K562 (cell line): Measurements from ENCODE around the gene DYRK1A. TPM values are rescaled to one million over a fixed set of nuclear protein-coding genes. Genes with fewer than 3 reads are reported as not detected.

ENCODE experiments used
- ARID3A ChIP-seq: IDR thresholded peaks from 2 replicates; pipeline ENCODE4 v1.6.1; 2012; ENCODE audit warnings: low read depth, low read length, improper control_type of control experiment, borderline replicate concordance
- ATF3 ChIP-seq, 2 experiments: fragments of 450-650 bp in 1 of 2; sonication (generic) in 1 of 2; formaldehyde crosslinking in 1 of 2; IDR thresholded peaks in 1 of 2; conservative IDR thresholded peaks in 1 of 2; 2 replicates each; pipeline versions ENCODE4 v1.6.1 to v1.8.1; 2016 to 2023; ENCODE audit warnings: mild to moderate bottlenecking in 2 of 2, moderate library complexity in 2 of 2, inconsistent platforms in 1 of 2, missing genetic modification reagents in 1 of 2
- BRF1 ChIP-seq: IDR thresholded peaks from 3 replicates; pipeline ENCODE4 v1.6.1; 2011; ENCODE audit warnings: borderline replicate concordance, mild to moderate bottlenecking; ENCODE audit not compliant: insufficient read length; ENCODE audit errors: extremely low read depth
- CBFB ChIP-seq: sonication (generic); formaldehyde crosslinking; IDR thresholded peaks from 2 replicates; pipeline ENCODE4 v1.4.0; 2020; ENCODE audit warnings: mild to moderate bottlenecking, missing genetic modification reagents
- CEBPZ ChIP-seq: fragments of 150-350 bp; IDR thresholded peaks from 2 replicates; pipeline ENCODE4 v1.6.1; 2014; ENCODE audit warnings: low read depth, mild to moderate bottlenecking, low read length, borderline replicate concordance
- CHD1 ChIP-seq: fragments of 200-600 bp; sonication (generic); IDR thresholded peaks from one replicate; pipeline ENCODE4 v1.6.1; 2012; ENCODE audit warnings: mild to moderate bottlenecking, moderate library complexity, low read length, inconsistent platforms
- CHD4 ChIP-seq: fragments of 200-600 bp; sonication (generic); IDR thresholded peaks from 3 replicates; pipeline ENCODE4 v1.6.1; 2012; ENCODE audit warnings: low read depth, mild to moderate bottlenecking, mixed read lengths, low read length, inconsistent platforms; ENCODE audit not compliant: insufficient read depth, insufficient replicate concordance, poor library complexity, severe bottlenecking
- EP300 ChIP-seq: IDR thresholded peaks from 2 replicates; pipeline ENCODE4 v1.6.1; 2012; ENCODE audit warnings: low read length, improper control_type of control experiment
- FOS ChIP-seq: IDR thresholded peaks from 3 replicates; pipeline ENCODE4 v1.6.1; 2011; ENCODE audit not compliant: insufficient read length; ENCODE audit errors: extremely low read depth
- FOXA1 ChIP-seq: fragments of 450-650 bp; IDR thresholded peaks from 2 replicates; pipeline ENCODE4 v1.6.1; 2016; ENCODE audit warnings: mild to moderate bottlenecking, borderline replicate concordance
- FOXO4 ChIP-seq: fragments of 450-650 bp; formaldehyde crosslinking; IDR thresholded peaks from 2 replicates; pipeline ENCODE4 v1.4.0; 2020; ENCODE audit warnings: mild to moderate bottlenecking, moderate library complexity
- GABPB1 ChIP-seq: sonication (generic); formaldehyde crosslinking; IDR thresholded peaks from 2 replicates; pipeline ENCODE4 v1.8.0; 2022; ENCODE audit warnings: mild to moderate bottlenecking, missing genetic modification reagents
- MAZ ChIP-seq, 2 experiments: fragments of 450-650 bp in 1 of 2; sonication (generic) in 1 of 2; formaldehyde crosslinking; IDR thresholded peaks in 1 of 2; conservative IDR thresholded peaks in 1 of 2; 2 replicates each; pipeline versions ENCODE4 v1.4.0 to v1.5.0; 2020; ENCODE audit warnings: mild to moderate bottlenecking in 1 of 2, missing genetic modification reagents in 1 of 2
- MYBL2 ChIP-seq, 2 experiments: fragments of 450-650 bp in 1 of 2; sonication (generic) in 1 of 2; formaldehyde crosslinking in 1 of 2; IDR thresholded peaks; 2 replicates each; pipeline versions ENCODE4 v1.6.1 to v1.8.1; 2017 to 2022; ENCODE audit warnings: borderline replicate concordance in 1 of 2, inconsistent platforms in 1 of 2, low read depth in 1 of 2, mild to moderate bottlenecking in 1 of 2, missing genetic modification reagents in 1 of 2, moderate library complexity in 1 of 2
- NRF1 ChIP-seq, 2 experiments: fragments of 450-650 bp; IDR thresholded peaks in 1 of 2; conservative IDR thresholded peaks in 1 of 2; 2 replicates each; pipeline ENCODE4 v1.6.1; 2014; ENCODE audit warnings: mild to moderate bottlenecking in 2 of 2
- PHF20 ChIP-seq: fragments of 450-650 bp; IDR thresholded peaks from 2 replicates; pipeline ENCODE4 v1.6.1; 2018; ENCODE audit not compliant: partially characterized antibody
- POLR2G ChIP-seq: fragments of 200-400 bp; formaldehyde crosslinking; IDR thresholded peaks from 2 replicates; pipeline ENCODE4 v1.6.1; 2017; ENCODE audit warnings: low read depth, mild to moderate bottlenecking, antibody characterized with exemption, low read length, moderate library complexity
- SP1 ChIP-seq: sonication (generic); formaldehyde crosslinking; IDR thresholded peaks from 2 replicates; pipeline ENCODE4 v1.8.1; 2022; ENCODE audit warnings: mild to moderate bottlenecking, missing genetic modification reagents
- ZNF143 ChIP-seq: sonication (generic); formaldehyde crosslinking; IDR thresholded peaks from 2 replicates; pipeline ENCODE4 v1.9.0; 2022; ENCODE audit warnings: mild to moderate bottlenecking, missing genetic modification reagents
- ZNF282 ChIP-seq: sonication (generic); formaldehyde crosslinking; IDR thresholded peaks from 2 replicates; pipeline ENCODE4 v1.8.1; 2023; ENCODE audit warnings: missing genetic modification reagents
- polyA plus RNA-seq, 8 experiments: library from polyadenylated mRNA; depleted of rRNA in 4 of 8; stranded (reverse) in 5 of 8; unstranded in 3 of 8; fragments of >200 nt; fragmentation: Nextera tagmentation in 2 of 8; fragmentation: Illumina TruSeq in 1 of 8; extraction: Ambion mirVana in 2 of 8; extraction: Trizol in 1 of 8; gene quantifications; 2 replicates each; pipeline versions ENCODE4 v1.2.1 to v1.2.3, GENCODE V29; 2011 to 2014; ENCODE audit warnings: inconsistent platforms in 1 of 8, missing spikeins in 1 of 8
- total RNA-seq, 7 experiments: library from RNA; depleted of rRNA in 6 of 7; stranded (reverse); fragments of >200 nt in 6 of 7; fragmentation: Illumina TruSeq in 2 of 7; extraction: Trizol in 2 of 7; gene quantifications; 2 replicates each; pipeline versions ENCODE4 v1.2.1 to v1.2.3, GENCODE V29; 2011 to 2021; ENCODE audit warnings: low replicate concordance in 1 of 7

DYRK1A gene
- total and polyA plus RNA-seq, 9 of the 15 experiments (the other 6 are each of a cell fraction or from before 2014, with no cell fraction given): 3.7 to 64.8 (median 42.3) TPM

- no peak for TF ChIP-seq CHD1
- TF ChIP-seq EP300: peak; percentile 82
- no peak for TF ChIP-seq ZNF143
- no peak for TF ChIP-seq PHF20
- no peak for TF ChIP-seq GABPB1 (CRISPR knock-in tag)
- TF ChIP-seq MAZ (CRISPR knock-in tag; conservative IDR thresholded peaks at IDR 0.05 in 1 of 2, IDR thresholded peaks at IDR 0.05 in 1 of 2): no peak
- no peak for TF ChIP-seq BRF1
- no peak for TF ChIP-seq FOS
- 0 out of 4 replicates have a peak, but pooled peaks of 1 of the 2 experiments have one; percentile 20 for TF ChIP-seq NRF1 (conservative IDR thresholded peaks at IDR 0.05 in 1 of 2, IDR thresholded peaks at IDR 0.05 in 1 of 2)
- no peak for TF ChIP-seq ZNF282 (CRISPR knock-in tag)
- no peak for TF ChIP-seq POLR2G
- TF ChIP-seq FOXO4 (CRISPR knock-in tag): no peak
- no peak for TF ChIP-seq CEBPZ
- TF ChIP-seq ARID3A: peak; percentile 78; the same call in 1 of the 2 replicates
- TF ChIP-seq CHD4: no peak
- no peak for TF ChIP-seq SP1 (CRISPR knock-in tag)
- TF ChIP-seq FOXA1: no peak
- TF ChIP-seq ATF3 (IDR thresholded peaks at IDR 0.05): no peak
- no peak for TF ChIP-seq ATF3 (CRISPR knock-in tag; conservative IDR thresholded peaks at IDR 0.05)
- TF ChIP-seq CBFB (CRISPR knock-in tag): no peak
- TF ChIP-seq MYBL2 (IDR thresholded peaks at IDR 0.05; ENCODE audit: low read depth): peak; percentile 93
- no peak for TF ChIP-seq MYBL2 (CRISPR knock-in tag; IDR thresholded peaks at IDR 0.05; ENCODE audit: borderline replicate concordance)
These were observed 12.1 kb downstream of the DYRK1A start (continued) for GRCh38 chr21:37378700-37379139.
